A673 (cell line): ENCODE measurements around the gene PLPPR3. TPM values are rescaled to one million over a fixed set of nuclear protein-coding genes. Genes with fewer than 3 reads are reported as not detected.

Experiments
- BruUV-seq: library from RNA; stranded (reverse); fragments of 400-500 nt; replicated peaks from 2 replicates; lab custom pipeline; 2021; lab: Mats Ljungman, UMichigan
- CTCF ChIA-PET: fragments of 300-600 bp; sonication (Branson Sonifier 250); formaldehyde crosslinking; loops from one replicate; lab custom pipeline; 2022; ENCODE audit warnings: antibody characterized with exemption; lab: Charles Lee
- POLR2A ChIA-PET: fragments of 300-600 bp; sonication (Branson Sonifier 250); formaldehyde crosslinking; loops from one replicate; lab custom pipeline; 2022; ENCODE audit warnings: antibody characterized with exemption; ENCODE audit not compliant: low non-redundant PET; lab: Charles Lee
- DNase-seq: peaks from one replicate; pipeline ENCODE4 v3.0.0-alpha.2; 2015; ENCODE audit warnings: low spot score
- H3K27ac ChIP-seq: fragments of 200-600 bp; sonication (generic); 2 replicates; pipeline ENCODE4 v1.5.1; 2016; ENCODE audit warnings: mixed run types, low read depth, mild to moderate bottlenecking, mixed read lengths, antibody characterized with exemption, low read length; ENCODE audit not compliant: poor library complexity, severe bottlenecking
- H3K27me3 ChIP-seq: fragments of 200-600 bp; sonication (generic); replicated peaks from 2 replicates; pipeline ENCODE4 v1.6.1; 2017; ENCODE audit warnings: mixed run types, low read depth, mild to moderate bottlenecking, mixed read lengths, antibody characterized with exemption, low read length; ENCODE audit not compliant: insufficient read depth, poor library complexity
- H3K36me3 ChIP-seq: fragments of 200-600 bp; sonication (generic); 2 replicates; pipeline ENCODE4 v1.6.1; 2016; ENCODE audit warnings: mixed run types, mild to moderate bottlenecking, mixed read lengths, antibody characterized with exemption, low read length; ENCODE audit not compliant: insufficient read depth, poor library complexity, severe bottlenecking
- H3K4me1 ChIP-seq: fragments of 200-600 bp; sonication (generic); 2 replicates; pipeline ENCODE4 v1.6.1; 2017; ENCODE audit warnings: mixed run types, mild to moderate bottlenecking, mixed read lengths, antibody characterized with exemption, low read length; ENCODE audit not compliant: insufficient read depth, poor library complexity, severe bottlenecking
- H3K4me3 ChIP-seq: fragments of 200-600 bp; sonication (generic); 2 replicates; pipeline ENCODE4 v1.5.1; 2016; ENCODE audit warnings: low read depth, mixed run types, mild to moderate bottlenecking, mixed read lengths, low read length; ENCODE audit not compliant: poor library complexity, severe bottlenecking
- H3K9me3 ChIP-seq: fragments of 200-600 bp; sonication (generic); 2 replicates; pipeline ENCODE4 v1.6.1; 2016; ENCODE audit warnings: mixed run types, low read depth, mild to moderate bottlenecking, mixed read lengths, antibody characterized with exemption, low read length; ENCODE audit not compliant: poor library complexity, severe bottlenecking
- EZH2 ChIP-seq: fragments of 200-600 bp; sonication (generic); IDR thresholded peaks from 2 replicates; pipeline ENCODE4 v1.6.1; 2017; ENCODE audit warnings: borderline replicate concordance, low read depth, mild to moderate bottlenecking, mixed read lengths, antibody characterized with exemption, low read length; ENCODE audit not compliant: poor library complexity, severe bottlenecking
- intact Hi-C: fragments of 100-400 bp; cut with micrococcal nuclease; formaldehyde crosslinking; loops from one replicate; pipeline ENCODE4 v1.10.0; 2022; ENCODE audit not compliant: unreplicated experiment
- total RNA-seq: library from RNA; stranded (reverse); gene quantifications from 2 replicates; pipeline ENCODE4 v1.2.3, GENCODE V29; 2021
- TF ChIP-seq, protein P1 (sequence below): fragments of 300-800, 200-600 bp; sonication (generic); conservative IDR thresholded peaks from 2 replicates; pipeline ENCODE4 v1.5.1; 2017; ENCODE audit warnings: low read depth, mild to moderate bottlenecking, antibody characterized with exemption, low read length, moderate library complexity, mixed read lengths

Gene PLPPR3
- total RNA-seq, 1 experiment from 2014 or later: 13.3 TPM

DNA sequence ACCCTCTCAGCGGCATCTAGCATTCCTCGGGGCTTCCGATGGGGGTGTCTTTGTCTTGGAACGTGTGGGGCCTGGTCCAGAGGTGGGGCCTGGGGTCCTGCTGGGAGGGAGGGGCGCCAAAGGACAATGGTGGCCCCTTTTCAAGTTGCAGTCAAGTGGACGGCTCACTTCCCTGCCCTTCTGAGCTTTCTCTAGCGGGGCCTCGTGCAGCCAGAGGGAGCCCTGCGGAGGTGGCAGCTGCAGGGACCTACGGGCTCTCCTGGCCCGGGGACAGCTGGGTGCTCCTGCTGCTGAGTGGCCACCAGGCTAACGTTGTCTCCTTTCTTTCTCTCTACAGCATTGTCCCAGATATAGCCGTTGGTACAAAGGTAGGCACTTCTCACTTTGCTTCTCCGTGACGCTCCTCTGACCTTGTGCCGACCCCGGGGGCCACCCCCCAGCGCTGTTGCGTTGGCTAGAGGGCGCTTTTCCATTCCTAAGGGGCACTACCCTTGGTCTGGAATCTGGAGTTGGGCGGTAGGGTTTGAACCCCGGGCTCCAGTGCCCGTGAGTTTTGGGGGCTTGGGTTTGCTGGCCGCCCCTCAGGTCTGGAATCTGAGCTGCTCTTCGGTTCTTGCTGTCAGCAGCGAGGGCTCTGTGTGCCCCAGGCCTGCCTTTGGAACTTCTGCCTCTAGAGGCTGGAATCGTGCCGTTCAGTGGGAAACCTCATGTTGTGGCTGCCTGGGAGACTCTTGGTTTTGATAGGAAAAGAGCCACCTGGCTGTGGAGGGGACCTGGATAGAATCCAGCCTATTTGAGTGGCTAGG lies 22.5 kb downstream of the PLPPR3 start:
- no TSS peak for BruUV-seq
- DNase-seq: peak; percentile 72

DNA sequence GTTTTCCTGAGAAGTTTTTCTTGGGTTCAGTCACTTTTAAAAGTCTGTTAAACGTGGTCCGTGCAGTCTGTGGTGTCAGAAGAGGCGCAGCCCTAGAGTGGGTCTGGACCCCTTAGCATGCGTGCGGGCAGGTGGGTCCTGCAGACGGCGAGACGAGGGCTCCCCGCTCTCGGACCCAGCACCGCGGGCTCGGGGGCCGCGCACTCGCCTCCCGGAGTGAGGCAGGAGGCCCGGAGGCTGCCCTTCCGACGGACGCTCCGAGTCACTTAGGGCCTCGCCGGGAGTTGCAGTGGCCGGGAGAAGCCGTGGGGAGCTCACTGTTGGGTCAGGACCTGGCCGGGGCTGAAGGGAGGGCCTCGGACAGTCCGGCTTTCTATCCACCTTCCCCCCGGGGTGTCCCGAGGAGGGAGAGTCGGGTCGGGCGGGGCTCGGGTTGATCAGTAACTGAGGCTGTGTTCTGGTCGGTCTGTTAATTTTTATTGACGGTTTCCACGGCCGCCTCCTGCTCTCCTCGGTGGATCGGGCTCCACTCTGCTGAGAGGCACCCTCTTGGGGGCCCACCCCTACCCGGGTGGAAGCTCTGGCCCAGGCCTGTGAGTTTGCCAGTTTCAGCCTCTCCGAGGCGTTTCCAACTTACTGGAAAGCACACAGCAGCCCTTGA lies 23.2 kb downstream of the PLPPR3 start:
- ChIA-PET POLR2A (interaction anchor here (0.5 to 0.6 kb wide), 2 partner anchors 9 to 118 kb away, joined by 3 to 4 read pairs; no protein-coding TSS in a partner anchor), CTCF (interaction anchor here (1.0 kb wide), 1 partner anchor 64 kb away, joined by 3 read pairs; no protein-coding TSS in a partner anchor)
- Histone ChIP-seq H3K4me3 (peak overlapping the region; percentile 99), H3K27me3 (no peaks in the 10 kb centered on the region), H3K9me3 (no peaks in the 10 kb centered on the region), H3K27ac (peak overlapping the region; percentile 99), H3K36me3 (peaks cover 39% of the 10 kb centered on the region), H3K4me1 (peaks cover 56% of the 10 kb centered on the region)
- no peak for DNase-seq
- intact Hi-C loops: no loop called here
- no peak for TF ChIP-seq EZH2
- TF ChIP-seq, protein P1, sequence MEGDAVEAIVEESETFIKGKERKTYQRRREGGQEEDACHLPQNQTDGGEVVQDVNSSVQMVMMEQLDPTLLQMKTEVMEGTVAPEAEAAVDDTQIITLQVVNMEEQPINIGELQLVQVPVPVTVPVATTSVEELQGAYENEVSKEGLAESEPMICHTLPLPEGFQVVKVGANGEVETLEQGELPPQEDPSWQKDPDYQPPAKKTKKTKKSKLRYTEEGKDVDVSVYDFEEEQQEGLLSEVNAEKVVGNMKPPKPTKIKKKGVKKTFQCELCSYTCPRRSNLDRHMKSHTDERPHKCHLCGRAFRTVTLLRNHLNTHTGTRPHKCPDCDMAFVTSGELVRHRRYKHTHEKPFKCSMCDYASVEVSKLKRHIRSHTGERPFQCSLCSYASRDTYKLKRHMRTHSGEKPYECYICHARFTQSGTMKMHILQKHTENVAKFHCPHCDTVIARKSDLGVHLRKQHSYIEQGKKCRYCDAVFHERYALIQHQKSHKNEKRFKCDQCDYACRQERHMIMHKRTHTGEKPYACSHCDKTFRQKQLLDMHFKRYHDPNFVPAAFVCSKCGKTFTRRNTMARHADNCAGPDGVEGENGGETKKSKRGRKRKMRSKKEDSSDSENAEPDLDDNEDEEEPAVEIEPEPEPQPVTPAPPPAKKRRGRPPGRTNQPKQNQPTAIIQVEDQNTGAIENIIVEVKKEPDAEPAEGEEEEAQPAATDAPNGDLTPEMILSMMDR: no peak
- no TSS peak for BruUV-seq

More for the DNA sequence above, 22.5 kb downstream of the PLPPR3 start:
- TF ChIP-seq, protein P1: peak; percentile 21; the same call in 1 of the 2 replicates
- TF ChIP-seq EZH2: no peak
- intact Hi-C loops: no loop called here
- CTCF ChIA-PET: interaction anchor here (0.6 to 1.0 kb wide), 2 partner anchors 65 to 304 kb away, joined by 3 to 4 read pairs; no protein-coding TSS in a partner anchor
- H3K4me1 ChIP-seq: peaks cover 59% of the 10 kb centered on the region
- POLR2A ChIA-PET: no interaction called here
- H3K9me3 ChIP-seq: no peaks in the 10 kb centered on the region
- peak overlapping the region; percentile 99 for H3K4me3 ChIP-seq
- H3K27me3 ChIP-seq: no peaks in the 10 kb centered on the region
- peaks cover 47% of the 10 kb centered on the region for H3K36me3 ChIP-seq
- H3K27ac ChIP-seq: peak overlapping the region; percentile 99

DNA sequence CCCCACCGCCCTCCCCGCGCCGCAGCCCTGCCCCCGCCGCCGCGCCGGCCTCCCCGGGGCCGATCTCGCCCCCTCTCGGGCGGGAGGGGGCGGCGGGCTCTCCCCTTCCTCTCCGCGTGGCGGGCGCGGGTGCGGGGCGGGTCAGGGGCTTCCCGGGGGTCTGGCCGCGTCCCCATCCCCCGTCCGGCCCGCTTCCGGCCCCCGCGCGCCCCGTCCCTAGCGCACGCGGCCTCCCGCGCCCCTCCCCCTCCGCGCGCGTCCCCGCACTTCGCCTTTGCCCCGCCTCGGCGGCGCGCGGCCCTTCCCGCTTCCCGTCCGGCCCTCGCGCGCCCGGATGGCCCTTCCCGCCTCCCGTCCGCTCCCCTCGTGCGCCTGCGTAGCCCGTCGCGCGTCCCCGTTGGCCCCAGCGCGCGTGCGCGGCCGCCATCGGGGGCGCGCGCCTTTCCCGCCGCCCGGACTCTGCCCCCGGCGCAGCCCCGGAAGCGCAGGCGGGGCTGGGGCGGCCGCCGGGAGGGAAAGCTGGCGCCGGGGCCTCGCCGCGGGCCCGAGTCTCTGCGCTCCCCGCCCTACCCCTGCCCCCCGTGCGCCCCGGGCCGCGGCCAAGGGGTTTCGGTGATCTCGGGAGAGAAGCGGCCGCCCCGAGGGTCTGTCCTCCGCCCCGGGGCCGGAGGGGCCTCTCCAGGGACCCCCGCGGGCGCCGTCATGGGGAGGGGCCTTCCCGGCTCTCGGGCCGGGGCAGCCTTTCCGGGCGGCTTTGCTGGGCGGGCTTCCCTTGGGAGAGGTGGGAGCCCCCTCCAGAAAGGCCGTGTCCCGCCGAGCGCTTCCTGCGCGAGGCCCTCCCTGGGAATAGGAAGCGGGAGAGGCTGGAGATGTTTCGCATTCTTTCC lies 24.0 kb downstream of the PLPPR3 start:
- H3K27ac ChIP-seq: peak overlapping the region; percentile 99
- BruUV-seq: no TSS peak
- H3K4me3 ChIP-seq: peak overlapping the region; percentile 99
- no peaks in the 10 kb centered on the region for H3K9me3 ChIP-seq
- peak; percentile 96 for DNase-seq
- H3K27me3 ChIP-seq: no peaks in the 10 kb centered on the region
- no peak for TF ChIP-seq EZH2
- TF ChIP-seq, protein P1: no peak
- H3K4me1 ChIP-seq: peaks cover 48% of the 10 kb centered on the region
- peaks cover 34% of the 10 kb centered on the region for H3K36me3 ChIP-seq
- ChIA-PET CTCF (no interaction called here), POLR2A (interaction anchor here (0.5 to 0.6 kb wide), 2 partner anchors 9 to 117 kb away, joined by 3 to 4 read pairs; no protein-coding TSS in a partner anchor)
- intact Hi-C loops: no loop called here
